Panc1 (cell line): Measurements from ENCODE around the gene DDX31. TPM values are rescaled to one million over a fixed set of nuclear protein-coding genes. Genes with fewer than 3 reads are reported as not detected.

Experiments
- ATAC-seq: fragments of 200-7000 bp; cut with Tn5 transposase; 2 replicates; pipeline ENCODE4 v1.9.1; 2020; ENCODE audit warnings: mild to moderate bottlenecking, moderate library complexity
- BruUV-seq: library from RNA; stranded (reverse); fragments of 400-500 nt; replicated peaks from 2 replicates; lab custom pipeline; 2021; lab: Mats Ljungman, UMichigan
- CTCF ChIA-PET: fragments of 300-600 bp; sonication (Branson Sonifier 250); formaldehyde crosslinking; loops from one replicate; lab custom pipeline; 2022; ENCODE audit warnings: antibody characterized with exemption; lab: Charles Lee
- POLR2A ChIA-PET: fragments of 300-600 bp; sonication (Branson Sonifier 250); formaldehyde crosslinking; loops from one replicate; lab custom pipeline; 2022; ENCODE audit warnings: antibody characterized with exemption; lab: Charles Lee
- DNase-seq: peaks from one replicate; pipeline ENCODE4 v3.0.0-alpha.2; 2010; ENCODE audit warnings: low read depth, low spot score
- H3K27ac ChIP-seq: 2 replicates; pipeline ENCODE4 v1.5.1; 2011; ENCODE audit warnings: mild to moderate bottlenecking, low read length, inconsistent platforms
- H3K27me3 ChIP-seq: fragments of 200-500 bp; sonication (Bioruptor generic); 2 replicates; pipeline ENCODE4 v1.6.0; 2014; ENCODE audit warnings: low read length, inconsistent platforms; ENCODE audit not compliant: control insufficient read depth, insufficient read depth
- H3K36me3 ChIP-seq: fragments of 200-500 bp; sonication (Bioruptor generic); 2 replicates; pipeline ENCODE4 v1.5.1; 2014; ENCODE audit warnings: inconsistent platforms, mild to moderate bottlenecking, low read length, moderate library complexity; ENCODE audit not compliant: control insufficient read depth, insufficient read depth
- H3K4me1 ChIP-seq: 2 replicates; pipeline ENCODE4 v1.5.1; 2011; ENCODE audit warnings: inconsistent platforms, mild to moderate bottlenecking, low read length, moderate library complexity; ENCODE audit not compliant: control insufficient read depth, insufficient read depth
- H3K4me3 ChIP-seq, 2 experiments: 2 replicates each; pipeline ENCODE4 v1.5.1; 2011 to 2012; ENCODE audit warnings: low read depth in 2 of 2, low read length in 2 of 2, mild to moderate bottlenecking in 2 of 2, inconsistent platforms in 1 of 2, moderate library complexity in 1 of 2
- H3K9me3 ChIP-seq: fragments of 200-500 bp; sonication (Bioruptor generic); 2 replicates; pipeline ENCODE4 v1.5.1; 2014; ENCODE audit warnings: low read depth, mild to moderate bottlenecking, inconsistent platforms, low read length, moderate library complexity; ENCODE audit not compliant: control insufficient read depth, insufficient read depth
- CTCF ChIP-seq: fragments of 450-650 bp; IDR thresholded peaks from 2 replicates; pipeline ENCODE4 v1.5.1; 2017; ENCODE audit warnings: mild to moderate bottlenecking
- POLR2AphosphoS5 ChIP-seq: IDR thresholded peaks from 2 replicates; pipeline ENCODE4 v1.6.1; 2012; ENCODE audit warnings: mild to moderate bottlenecking, low read depth, low read length, moderate library complexity
- REST ChIP-seq, 2 experiments: IDR thresholded peaks; 2 replicates each; pipeline ENCODE4 v1.6.1; 2011 to 2012; ENCODE audit warnings: low read depth in 2 of 2, control low read depth in 1 of 2, low read length in 1 of 2, mild to moderate bottlenecking in 1 of 2, moderate library complexity in 1 of 2; ENCODE audit not compliant: insufficient read depth in 1 of 2
- SIN3A ChIP-seq: IDR thresholded peaks from 2 replicates; pipeline ENCODE4 v1.6.1; 2012; ENCODE audit warnings: low read depth, mild to moderate bottlenecking, low read length, moderate library complexity, borderline replicate concordance; ENCODE audit not compliant: insufficient read depth
- TCF7L2 ChIP-seq: IDR thresholded peaks from 2 replicates; pipeline ENCODE4 v1.6.1; 2011; ENCODE audit warnings: mild to moderate bottlenecking, low read depth, low read length, inconsistent platforms
- in situ Hi-C: cut with HindIII; loops from 2 replicates; pipeline ENCODE4 v1.10.0; 2016; ENCODE audit warnings: low sequenced_read_pairs, low pct_unique_long_range_greater_than_20kb
- intact Hi-C: fragments of 100-400 bp; cut with micrococcal nuclease; formaldehyde crosslinking; loops from one replicate; pipeline ENCODE4 v1.10.0; 2022; ENCODE audit not compliant: unreplicated experiment
- total RNA-seq: library from RNA; stranded (reverse); gene quantifications from one replicate; pipeline ENCODE4 v1.2.1, GENCODE V29; 2021; ENCODE audit not compliant: unreplicated experiment

DDX31 gene
- total RNA-seq, 1 experiment from 2014 or later: 17.5 TPM

- ChIA-PET POLR2A (no interaction called here), CTCF (no interaction called here)
- Histone ChIP-seq H3K36me3 (no peaks in the 10 kb centered on the region), H3K9me3 (no peaks in the 10 kb centered on the region), H3K4me3 (no peak overlapping the region), H3K27ac (no peak overlapping the region), H3K27me3 (peaks cover 3% of the 10 kb centered on the region; the same call in 1 of the 2 replicates), H3K4me1 (no peaks in the 10 kb centered on the region)
- in situ Hi-C loops (no loop called here), intact Hi-C loops (no loop called here)
- DNase-seq (no peak), ATAC-seq (no peak)
- BruUV-seq: no TSS peak
- TF ChIP-seq SIN3A: no peak
- TF ChIP-seq CTCF: no peak
- no peak for TF ChIP-seq POLR2AphosphoS5
- TF ChIP-seq TCF7L2: no peak
- TF ChIP-seq REST (IDR thresholded peaks at IDR 0.05; ENCODE audit: insufficient read depth in 1 of 2, low read depth in 2 of 2, low read length in 1 of 2): no peak
Measured at GRCh38 chr9:132584601-132585560, 84.9 kb downstream of the DDX31 start.

- Histone ChIP-seq H3K27me3 (peaks cover 5% of the 10 kb centered on the region; the same call in 1 of the 2 replicates), H3K27ac (no peak overlapping the region), H3K4me3 (no peak overlapping the region), H3K4me1 (no peaks in the 10 kb centered on the region), H3K9me3 (no peaks in the 10 kb centered on the region), H3K36me3 (no peaks in the 10 kb centered on the region)
- no peak for DNase-seq
- no peak for ATAC-seq
- no TSS peak for BruUV-seq
- ChIA-PET CTCF (no interaction called here), POLR2A (no interaction called here)
- TF ChIP-seq POLR2AphosphoS5 (no peak), TCF7L2 (no peak), SIN3A (no peak), CTCF (no peak), REST (IDR thresholded peaks at IDR 0.05; ENCODE audit: insufficient read depth in 1 of 2, low read depth in 2 of 2, low read length in 1 of 2) (no peak)
- intact Hi-C loops: no loop called here
- in situ Hi-C loops: no loop called here
Measured at GRCh38 chr9:132583584-132584304, 86.0 kb downstream of the DDX31 start.
